Esophagus (tissue), 2 donors: Measurements from ENCODE around the gene PPP4R2. TPM values are rescaled to one million over a fixed set of nuclear protein-coding genes. Genes with fewer than 3 reads are reported as not detected.

Experiments
- H3K27ac ChIP-seq, 2 donors: one replicate each; pipeline ENCODE4 v1.5.1; 2013; ENCODE audit warnings: low read depth in 2 of 2, mild to moderate bottlenecking in 2 of 2, inconsistent platforms in 1 of 2, low read length in 1 of 2, moderate library complexity in 1 of 2
- H3K27me3 ChIP-seq, 2 donors: one replicate each; pipeline ENCODE4 v1.6.1; 2013; ENCODE audit warnings: low read length in 2 of 2, control low read depth in 1 of 2, mild to moderate bottlenecking in 1 of 2; ENCODE audit not compliant: insufficient read depth in 2 of 2, control insufficient read depth in 1 of 2
- H3K36me3 ChIP-seq, 2 donors: one replicate each; pipeline ENCODE4 v1.6.1; 2013; ENCODE audit warnings: low read length in 1 of 2; ENCODE audit not compliant: control insufficient read depth in 2 of 2, insufficient read depth in 2 of 2
- H3K4me1 ChIP-seq, 2 donors: one replicate each; pipeline ENCODE4 v1.6.1; 2013; ENCODE audit warnings: low read length in 1 of 2; ENCODE audit not compliant: control insufficient read depth in 2 of 2, insufficient read depth in 2 of 2
- H3K4me3 ChIP-seq, 2 donors: one replicate each; pipeline ENCODE4 v1.5.1; 2013; ENCODE audit warnings: low read length in 2 of 2, mild to moderate bottlenecking in 2 of 2, low read depth in 1 of 2, moderate library complexity in 1 of 2
- H3K9me3 ChIP-seq, 2 donors: one replicate each; pipeline ENCODE4 v1.6.1; 2013; ENCODE audit warnings: mild to moderate bottlenecking in 2 of 2, low read depth in 1 of 2, low read length in 1 of 2, moderate library complexity in 1 of 2; ENCODE audit not compliant: control insufficient read depth in 2 of 2, insufficient read depth in 1 of 2
- WGBS, 2 donors: extraction: QIAGEN DNeasy Blood & Tissue Kit; methylation state at CpG; one replicate each; pipeline ENCODE4 v1.1.7; 2013; 5-methylcytosine and 5-hydroxymethylcytosine counted together
- polyA plus RNA-seq, 2 donors: library from polyadenylated mRNA; stranded (reverse); fragments of 200-250 nt; gene quantifications; one replicate each; pipeline ENCODE4 v1.2.3, GENCODE V29; 2013
- donor health status: healthy with polysubstance abuse.
- donor health status: Bipolar disorder and iron deficiency.

PPP4R2 gene
- polyA plus RNA-seq, 2 donors, result 13.3 to 14.2 TPM

DNA sequence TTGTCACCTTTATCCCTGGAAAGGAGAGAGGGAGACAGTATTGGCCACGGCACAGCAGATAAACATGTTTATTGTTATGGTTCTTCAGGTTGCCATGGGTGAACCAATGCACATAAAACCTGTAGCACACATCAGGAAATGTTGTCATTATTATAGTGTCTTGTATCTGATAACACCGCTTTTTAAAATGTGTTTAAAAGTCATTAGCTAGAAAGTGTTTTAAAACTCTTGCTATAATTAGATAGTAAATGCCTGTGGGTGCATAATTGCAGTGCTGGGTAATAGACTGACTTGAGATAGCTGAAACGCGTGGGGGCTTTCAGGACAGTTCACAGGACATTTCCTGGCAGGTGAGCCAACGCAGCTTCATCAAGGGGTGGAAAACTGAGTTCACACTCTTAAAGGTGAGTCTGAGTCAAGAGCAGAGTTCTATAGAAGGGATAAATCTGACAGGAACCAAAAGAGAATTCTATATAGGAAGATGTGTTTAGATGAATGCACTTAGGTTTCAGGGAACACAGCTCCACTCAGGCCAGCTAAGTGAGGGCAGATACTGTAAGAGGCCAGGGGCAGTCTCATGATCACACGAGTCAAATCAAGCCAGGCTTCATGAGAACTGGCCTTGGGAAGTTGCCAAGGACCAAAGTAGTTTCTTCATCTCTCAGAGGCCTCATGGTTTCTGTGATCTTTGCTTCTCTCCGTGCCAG, 35.6 kb upstream of the PPP4R2 start:
- 61 to 70% methylated on average over 7 of the region's 7 CpGs for WGBS, 2 donors
- H3K27me3 ChIP-seq, result no peaks in the 10 kb centered on the region
- no peak overlapping the region for H3K27ac ChIP-seq
- no peak overlapping the region for H3K4me3 ChIP-seq
- no peaks in the 10 kb centered on the region for H3K4me1 ChIP-seq
- no peaks in the 10 kb centered on the region for H3K9me3 ChIP-seq
- no peaks in the 10 kb centered on the region for H3K36me3 ChIP-seq

DNA sequence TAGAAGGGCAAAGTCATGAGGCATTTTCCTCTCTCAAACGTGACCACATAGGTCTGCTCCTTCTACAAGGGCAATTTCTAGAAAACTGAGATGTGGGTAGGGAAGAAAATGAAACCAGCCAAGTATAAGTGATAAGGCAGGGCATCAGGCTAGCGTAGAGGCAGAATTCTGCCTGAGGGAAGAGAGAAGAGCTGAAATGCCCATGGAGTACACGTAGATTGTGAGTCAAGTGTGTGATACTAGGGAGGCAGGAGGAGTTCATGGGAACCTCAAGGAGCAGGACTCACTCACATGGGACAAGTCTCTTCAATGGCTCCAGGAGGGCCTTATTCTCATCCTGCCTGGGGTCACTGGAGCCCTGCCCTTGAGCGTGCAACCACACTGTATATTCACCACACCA, 34.9 kb upstream of the PPP4R2 start:
- no peak overlapping the region for H3K4me3 ChIP-seq
- no peaks in the 10 kb centered on the region for H3K27me3 ChIP-seq
- H3K36me3 ChIP-seq, result no peaks in the 10 kb centered on the region
- no peaks in the 10 kb centered on the region for H3K4me1 ChIP-seq
- WGBS, 2 donors, result 61 to 62% methylated on average over 4 of the region's 4 CpGs
- H3K27ac ChIP-seq, result no peak overlapping the region
- H3K9me3 ChIP-seq, result no peaks in the 10 kb centered on the region

DNA sequence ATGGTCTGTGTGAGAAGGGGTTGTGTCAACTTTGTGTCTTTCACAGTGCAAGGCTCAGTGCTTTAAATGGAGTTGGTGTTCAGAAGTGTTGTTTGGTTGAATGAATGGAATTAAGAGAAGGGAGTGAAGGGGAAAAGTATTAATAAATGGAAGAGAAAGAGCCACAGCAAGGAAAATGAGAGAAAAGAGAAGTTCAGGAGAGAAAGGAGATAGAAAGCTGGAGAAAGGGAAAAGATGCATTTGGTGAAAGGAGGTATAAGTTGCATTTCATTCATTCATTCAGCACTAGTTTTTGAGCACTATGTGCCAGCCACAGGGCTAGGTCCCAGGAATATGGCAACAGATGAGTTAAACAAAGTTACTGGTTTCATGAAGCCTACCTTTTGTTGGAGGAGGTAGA, 34.3 kb upstream of the PPP4R2 start:
- H3K36me3 ChIP-seq, result no peaks in the 10 kb centered on the region
- H3K4me3 ChIP-seq, result no peak overlapping the region
- no peaks in the 10 kb centered on the region for H3K4me1 ChIP-seq
- H3K27me3 ChIP-seq, result no peaks in the 10 kb centered on the region
- no peaks in the 10 kb centered on the region for H3K9me3 ChIP-seq
- no peak overlapping the region for H3K27ac ChIP-seq

DNA sequence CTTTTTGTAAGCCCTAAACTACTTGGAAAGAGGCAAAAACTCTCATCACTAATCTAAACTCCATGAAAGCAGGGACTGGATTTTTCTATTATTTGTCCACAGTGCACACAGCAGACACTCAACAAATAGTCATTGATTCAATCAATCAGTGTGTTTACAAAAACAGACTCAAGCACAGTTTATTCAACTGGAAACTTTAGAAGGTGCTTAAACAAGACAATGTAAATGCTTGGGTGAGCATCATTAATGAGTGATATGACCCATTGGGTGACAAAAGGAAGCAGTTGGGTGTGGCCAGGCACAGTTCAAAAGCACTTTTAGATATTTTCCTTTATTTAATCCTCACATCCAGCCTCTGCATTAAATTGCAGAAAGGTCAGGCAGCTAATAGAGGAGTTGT, 32.0 kb upstream of the PPP4R2 start:
- Histone ChIP-seq H3K27ac (no peak overlapping the region), H3K36me3 (no peaks in the 10 kb centered on the region), H3K4me1 (no peaks in the 10 kb centered on the region), H3K4me3 (no peak overlapping the region), H3K27me3 (no peaks in the 10 kb centered on the region), H3K9me3 (no peaks in the 10 kb centered on the region)

DNA sequence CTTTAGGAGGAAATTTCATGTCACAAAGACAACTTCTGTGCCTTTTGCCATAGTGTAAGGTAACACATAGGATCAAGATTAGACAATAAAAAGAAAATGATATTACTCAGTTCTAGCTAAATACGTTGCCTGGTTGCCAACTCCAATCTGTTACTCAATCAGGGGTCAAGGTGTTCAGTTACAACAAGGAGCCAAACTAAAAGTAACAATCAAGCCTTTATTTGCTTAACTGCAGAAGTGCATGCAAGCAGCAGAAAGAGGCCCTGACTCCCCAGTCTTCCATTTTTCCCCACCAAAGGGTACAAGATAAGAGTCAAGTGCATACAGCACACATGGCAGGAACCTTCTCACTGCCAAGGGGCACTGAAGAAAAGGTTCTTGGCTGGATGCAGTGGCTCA, 28.3 kb upstream of the PPP4R2 start:
- 75 to 76% methylated on average over 1 of the region's 1 CpG for WGBS, 2 donors
- Histone ChIP-seq H3K27ac (no peak overlapping the region), H3K36me3 (no peaks in the 10 kb centered on the region), H3K4me3 (no peak overlapping the region), H3K9me3 (no peaks in the 10 kb centered on the region), H3K27me3 (no peaks in the 10 kb centered on the region), H3K4me1 (peaks cover 0 to 3% of the 10 kb centered on the region in 2 donors)

DNA sequence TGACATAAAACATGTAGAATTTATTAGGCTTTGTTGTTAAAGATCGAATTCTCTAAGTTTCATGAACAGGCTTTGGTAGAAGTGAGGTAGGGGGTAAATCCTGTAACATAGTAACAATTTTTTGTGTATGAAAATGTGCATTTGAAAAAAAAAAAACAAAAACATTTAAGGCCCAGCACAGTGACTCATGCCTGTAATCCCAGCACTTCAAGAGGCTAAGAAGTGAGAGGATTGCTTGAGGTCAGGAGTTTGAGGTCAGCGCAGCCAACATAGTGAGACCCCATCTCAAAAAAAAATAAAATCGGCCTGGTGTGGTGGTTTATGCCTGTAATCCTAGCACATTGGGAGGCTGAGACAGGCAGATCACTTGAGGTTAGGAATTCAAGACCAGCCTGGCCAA, 26.8 kb upstream of the PPP4R2 start:
- Histone ChIP-seq H3K4me3 (no peak overlapping the region), H3K36me3 (no peaks in the 10 kb centered on the region), H3K4me1 (peaks cover 0 to 6% of the 10 kb centered on the region in 2 donors), H3K9me3 (no peaks in the 10 kb centered on the region), H3K27ac (no peak overlapping the region), H3K27me3 (no peaks in the 10 kb centered on the region)
- WGBS, 2 donors, result 94% methylated on average over 3 of the region's 3 CpGs

DNA sequence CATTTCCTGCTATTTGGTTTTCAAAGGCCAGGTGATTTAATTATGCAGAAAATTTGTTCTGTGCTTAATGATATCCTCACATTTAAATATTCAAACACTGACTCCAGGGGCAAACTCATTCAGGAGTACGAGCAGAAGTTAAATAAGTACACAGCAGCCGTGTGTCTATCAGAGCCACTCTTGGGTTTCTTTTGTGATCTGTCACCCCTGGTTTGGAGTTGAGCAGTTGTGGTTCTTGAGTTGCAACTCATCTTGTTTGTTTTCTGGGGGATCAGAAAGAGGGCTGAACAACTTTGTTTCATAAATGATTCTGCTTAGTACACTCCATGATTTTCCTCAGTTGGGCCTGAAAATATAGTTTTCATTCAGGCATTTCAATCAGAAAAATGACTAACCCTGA, 25.7 kb upstream of the PPP4R2 start:
- 90% methylated on average over 2 of the region's 2 CpGs for WGBS, 2 donors
- peaks cover 0 to 6% of the 10 kb centered on the region in 2 donors for H3K4me1 ChIP-seq

DNA sequence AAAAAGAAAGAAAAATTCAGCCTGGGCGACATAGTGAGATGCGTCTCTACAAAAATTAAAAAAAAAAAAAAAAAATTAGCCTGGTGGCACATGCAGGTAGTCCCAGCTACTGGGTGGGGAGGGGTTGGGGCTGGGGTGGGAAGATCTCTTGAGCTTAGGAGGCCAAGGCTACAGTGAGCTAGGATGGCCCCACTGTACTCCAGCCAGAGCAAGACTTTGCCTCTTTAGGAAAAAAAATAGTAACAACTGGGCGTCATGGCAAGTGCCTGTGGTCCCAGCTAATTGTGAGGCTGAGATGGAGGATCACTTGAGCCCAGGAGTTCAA, 23.9 kb upstream of the PPP4R2 start:
- Histone ChIP-seq H3K9me3 (no peaks in the 10 kb centered on the region), H3K27me3 (no peaks in the 10 kb centered on the region), H3K36me3 (no peaks in the 10 kb centered on the region), H3K4me3 (no peak overlapping the region), H3K27ac (no peak overlapping the region), H3K4me1 (peaks cover 0 to 6% of the 10 kb centered on the region in 2 donors)
- 83 to 93% methylated on average over 3 of the region's 3 CpGs for WGBS, 2 donors

More for the DNA sequence above, 25.7 kb upstream of the PPP4R2 start:
- H3K36me3 ChIP-seq, result no peaks in the 10 kb centered on the region
- no peak overlapping the region for H3K27ac ChIP-seq
- no peak overlapping the region for H3K4me3 ChIP-seq
- H3K9me3 ChIP-seq, result no peaks in the 10 kb centered on the region
- H3K27me3 ChIP-seq, result no peaks in the 10 kb centered on the region

DNA sequence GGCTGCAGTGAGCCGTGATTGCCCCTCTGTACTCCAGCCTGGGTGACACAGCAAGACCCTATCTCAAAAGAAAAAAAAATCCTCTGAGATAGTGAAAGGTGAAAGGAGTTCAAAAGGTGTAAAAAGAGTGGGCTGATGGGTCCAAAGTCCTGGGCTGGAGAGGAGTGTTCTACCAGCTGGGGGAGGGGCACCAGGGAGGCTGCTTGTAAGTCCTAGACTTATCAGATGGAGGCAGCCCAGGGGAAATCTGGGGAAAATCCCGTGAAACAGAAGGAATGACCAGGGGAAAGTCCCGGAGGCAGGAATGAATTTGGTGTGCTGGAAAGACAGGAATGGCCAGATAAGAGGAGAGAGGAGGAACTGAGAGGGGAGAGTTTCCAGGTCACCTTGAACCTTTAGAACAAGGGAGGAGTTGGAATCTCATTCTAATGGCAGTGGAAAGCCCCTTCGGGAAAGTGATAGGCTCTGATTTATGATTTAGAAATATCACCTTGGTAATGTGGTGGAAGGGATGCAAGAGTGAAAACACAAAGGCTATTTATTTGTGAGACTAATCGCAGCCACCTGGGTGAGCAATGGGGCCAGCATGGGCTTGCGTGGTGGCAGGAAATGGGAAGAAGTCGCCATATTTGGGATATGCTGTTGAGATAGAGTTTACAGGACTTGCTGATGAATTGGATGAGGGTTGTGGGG, 23.4 kb upstream of the PPP4R2 start:
- H3K4me3 ChIP-seq, result no peak overlapping the region
- H3K27me3 ChIP-seq, result no peaks in the 10 kb centered on the region
- H3K36me3 ChIP-seq, result no peaks in the 10 kb centered on the region
- H3K9me3 ChIP-seq, result no peaks in the 10 kb centered on the region
- no peak overlapping the region for H3K27ac ChIP-seq
- peaks cover 0 to 6% of the 10 kb centered on the region in 2 donors for H3K4me1 ChIP-seq
- WGBS, 2 donors, result 43 to 44% methylated on average over 7 of the region's 7 CpGs

DNA sequence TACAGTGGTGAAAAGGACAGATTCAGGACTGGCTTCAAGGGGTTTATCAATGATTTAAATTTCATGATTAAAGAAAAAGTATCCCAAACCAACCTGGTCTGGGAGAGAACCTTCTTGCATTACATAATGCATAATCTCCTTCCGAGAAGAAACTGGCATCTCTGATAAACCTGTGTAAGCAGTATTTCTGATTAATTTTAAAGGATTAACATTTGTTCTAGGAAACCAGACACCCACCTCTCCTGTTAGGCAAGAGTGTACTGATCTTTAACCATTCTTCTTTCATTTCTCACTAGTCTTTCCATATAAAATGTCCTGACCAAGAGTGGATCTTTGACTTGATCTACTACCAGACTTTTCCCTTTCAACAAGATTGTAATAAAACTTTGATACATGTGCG, 22.8 kb upstream of the PPP4R2 start:
- Histone ChIP-seq H3K4me3 (no peak overlapping the region), H3K27ac (no peak overlapping the region), H3K9me3 (no peaks in the 10 kb centered on the region), H3K27me3 (no peaks in the 10 kb centered on the region), H3K36me3 (no peaks in the 10 kb centered on the region), H3K4me1 (peaks cover 0 to 6% of the 10 kb centered on the region in 2 donors)
- 66 to 70% methylated on average over 2 of the region's 2 CpGs for WGBS, 2 donors
